A673 (cell line): ENCODE data around the gene ADAMTS5. TPM values are rescaled to one million over a fixed set of nuclear protein-coding genes. Genes with fewer than 3 reads are reported as not detected.

ENCODE experiments used
- BruUV-seq: library from RNA; stranded (reverse); fragments of 400-500 nt; replicated peaks from 2 replicates; lab custom pipeline; 2021; lab: Mats Ljungman, UMichigan
- CTCF ChIA-PET: fragments of 300-600 bp; sonication (Branson Sonifier 250); formaldehyde crosslinking; loops from one replicate; lab custom pipeline; 2022; ENCODE audit warnings: antibody characterized with exemption; lab: Charles Lee
- POLR2A ChIA-PET: fragments of 300-600 bp; sonication (Branson Sonifier 250); formaldehyde crosslinking; loops from one replicate; lab custom pipeline; 2022; ENCODE audit warnings: antibody characterized with exemption; ENCODE audit not compliant: low non-redundant PET; lab: Charles Lee
- DNase-seq: peaks from one replicate; pipeline ENCODE4 v3.0.0-alpha.2; 2015; ENCODE audit warnings: low spot score
- H3K27ac ChIP-seq: fragments of 200-600 bp; sonication (generic); 2 replicates; pipeline ENCODE4 v1.5.1; 2016; ENCODE audit warnings: mixed run types, low read depth, mild to moderate bottlenecking, mixed read lengths, antibody characterized with exemption, low read length; ENCODE audit not compliant: poor library complexity, severe bottlenecking
- H3K27me3 ChIP-seq: fragments of 200-600 bp; sonication (generic); replicated peaks from 2 replicates; pipeline ENCODE4 v1.6.1; 2017; ENCODE audit warnings: mixed run types, low read depth, mild to moderate bottlenecking, mixed read lengths, antibody characterized with exemption, low read length; ENCODE audit not compliant: insufficient read depth, poor library complexity
- H3K36me3 ChIP-seq: fragments of 200-600 bp; sonication (generic); 2 replicates; pipeline ENCODE4 v1.6.1; 2016; ENCODE audit warnings: mixed run types, mild to moderate bottlenecking, mixed read lengths, antibody characterized with exemption, low read length; ENCODE audit not compliant: insufficient read depth, poor library complexity, severe bottlenecking
- H3K4me1 ChIP-seq: fragments of 200-600 bp; sonication (generic); 2 replicates; pipeline ENCODE4 v1.6.1; 2017; ENCODE audit warnings: mixed run types, mild to moderate bottlenecking, mixed read lengths, antibody characterized with exemption, low read length; ENCODE audit not compliant: insufficient read depth, poor library complexity, severe bottlenecking
- H3K4me3 ChIP-seq: fragments of 200-600 bp; sonication (generic); 2 replicates; pipeline ENCODE4 v1.5.1; 2016; ENCODE audit warnings: low read depth, mixed run types, mild to moderate bottlenecking, mixed read lengths, low read length; ENCODE audit not compliant: poor library complexity, severe bottlenecking
- H3K9me3 ChIP-seq: fragments of 200-600 bp; sonication (generic); 2 replicates; pipeline ENCODE4 v1.6.1; 2016; ENCODE audit warnings: mixed run types, low read depth, mild to moderate bottlenecking, mixed read lengths, antibody characterized with exemption, low read length; ENCODE audit not compliant: poor library complexity, severe bottlenecking
- CTCF ChIP-seq: fragments of 300-800, 200-600 bp; sonication (generic); conservative IDR thresholded peaks from 2 replicates; pipeline ENCODE4 v1.5.1; 2017; ENCODE audit warnings: low read depth, mild to moderate bottlenecking, antibody characterized with exemption, low read length, moderate library complexity, mixed read lengths
- EZH2 ChIP-seq: fragments of 200-600 bp; sonication (generic); IDR thresholded peaks from 2 replicates; pipeline ENCODE4 v1.6.1; 2017; ENCODE audit warnings: borderline replicate concordance, low read depth, mild to moderate bottlenecking, mixed read lengths, antibody characterized with exemption, low read length; ENCODE audit not compliant: poor library complexity, severe bottlenecking
- intact Hi-C: fragments of 100-400 bp; cut with micrococcal nuclease; formaldehyde crosslinking; loops from one replicate; pipeline ENCODE4 v1.10.0; 2022; ENCODE audit not compliant: unreplicated experiment
- total RNA-seq: library from RNA; stranded (reverse); gene quantifications from 2 replicates; pipeline ENCODE4 v1.2.3, GENCODE V29; 2021

ADAMTS5 gene
- total RNA-seq, 1 experiment from 2014 or later: not detected

GRCh38 chr21:26952374-26953066 is 14.4 kb downstream of the ADAMTS5 start:
- intact Hi-C loops: no loop called here
- no TSS peak for BruUV-seq
- H3K36me3 ChIP-seq: no peaks in the 10 kb centered on the region
- ChIA-PET POLR2A (no interaction called here), CTCF (no interaction called here)
- no peak overlapping the region for H3K4me3 ChIP-seq
- no peak for DNase-seq
- H3K27me3 ChIP-seq: peaks cover 84% of the 10 kb centered on the region
- no peaks in the 10 kb centered on the region for H3K9me3 ChIP-seq
- H3K4me1 ChIP-seq: no peaks in the 10 kb centered on the region
- no peak overlapping the region for H3K27ac ChIP-seq
- TF ChIP-seq EZH2 (no peak), CTCF (no peak)

- peaks cover 84% of the 10 kb centered on the region for H3K27me3 ChIP-seq
- no peak for TF ChIP-seq CTCF
- TF ChIP-seq EZH2: no peak
- no peaks in the 10 kb centered on the region for H3K36me3 ChIP-seq
- H3K9me3 ChIP-seq: no peaks in the 10 kb centered on the region
- no peaks in the 10 kb centered on the region for H3K4me1 ChIP-seq
- intact Hi-C loops: no loop called here
- no TSS peak for BruUV-seq
- DNase-seq: no peak
- no peak overlapping the region for H3K4me3 ChIP-seq
- no peak overlapping the region for H3K27ac ChIP-seq
- ChIA-PET CTCF (no interaction called here), POLR2A (no interaction called here)
These were observed 17.1 kb downstream of the ADAMTS5 start for GRCh38 chr21:26949830-26950229.

GRCh38 chr21:26948194-26948593 is 18.7 kb downstream of the ADAMTS5 start:
- intact Hi-C loops: no loop called here
- Histone ChIP-seq H3K36me3 (no peaks in the 10 kb centered on the region), H3K4me1 (no peaks in the 10 kb centered on the region), H3K4me3 (no peak overlapping the region), H3K27me3 (peaks cover 86% of the 10 kb centered on the region), H3K27ac (no peak overlapping the region), H3K9me3 (no peaks in the 10 kb centered on the region)
- CTCF ChIA-PET: no interaction called here
- no peak for DNase-seq
- POLR2A ChIA-PET: no interaction called here
- TF ChIP-seq EZH2 (no peak), CTCF (no peak)
- BruUV-seq: no TSS peak
